Osteoblast (primary cell): Measurements from ENCODE around the gene SLC23A2. TPM values are rescaled to one million over a fixed set of nuclear protein-coding genes. Genes with fewer than 3 reads are reported as not detected.

Experiments
- DNase-seq: peaks from one replicate; pipeline ENCODE4 v3.0.0; 2011; ENCODE audit warnings: low spot score, mixed read lengths; ENCODE audit not compliant: insufficient read length; ENCODE audit errors: missing footprints
- H2AFZ ChIP-seq: 2 replicates; pipeline ENCODE4 v1.6.0; 2011; ENCODE audit warnings: mild to moderate bottlenecking, low read length
- H3K27ac ChIP-seq: 2 replicates; pipeline ENCODE4 v1.5.1; 2011; ENCODE audit warnings: mild to moderate bottlenecking, low read depth, low read length, moderate library complexity
- H3K27me3 ChIP-seq: 2 replicates; pipeline ENCODE4 v1.6.0; 2012; ENCODE audit warnings: mild to moderate bottlenecking, control low read depth, inconsistent platforms, low read length, moderate library complexity; ENCODE audit not compliant: insufficient read depth
- H3K36me3 ChIP-seq: 2 replicates; pipeline ENCODE4 v1.5.1; 2011; ENCODE audit warnings: mild to moderate bottlenecking, low read length, control low read depth, moderate library complexity; ENCODE audit not compliant: insufficient read depth
- H3K4me1 ChIP-seq: 2 replicates; pipeline ENCODE4 v1.5.1; 2011; ENCODE audit warnings: mild to moderate bottlenecking, low read length, control low read depth, moderate library complexity; ENCODE audit not compliant: insufficient read depth
- H3K4me2 ChIP-seq: 2 replicates; pipeline ENCODE4 v1.6.0; 2011; ENCODE audit warnings: mild to moderate bottlenecking, low read length; ENCODE audit not compliant: insufficient read depth
- H3K4me3 ChIP-seq: fragments of 200-600 bp; sonication (generic); 3 replicates; pipeline ENCODE4 v1.5.1; 2012; ENCODE audit warnings: mild to moderate bottlenecking, low read length, inconsistent platforms; ENCODE audit not compliant: insufficient read depth
- H3K79me2 ChIP-seq: 2 replicates; pipeline ENCODE4 v1.6.0; 2012; ENCODE audit warnings: mild to moderate bottlenecking, low read length, control low read depth, inconsistent platforms; ENCODE audit not compliant: insufficient read depth
- H3K9me3 ChIP-seq: 2 replicates; pipeline ENCODE4 v1.5.1; 2011; ENCODE audit warnings: low read depth, low read length, control low read depth
- H4K20me1 ChIP-seq: 2 replicates; pipeline ENCODE4 v1.6.0; 2012; ENCODE audit warnings: mild to moderate bottlenecking, low read length, control low read depth; ENCODE audit not compliant: insufficient read depth
- CTCF ChIP-seq: IDR thresholded peaks from 2 replicates; pipeline ENCODE4 v1.5.1; 2011; ENCODE audit warnings: mild to moderate bottlenecking, low read depth, low read length, moderate library complexity; ENCODE audit errors: extremely low read depth
- total RNA-seq: library from RNA; depleted of rRNA; stranded (reverse); fragments of >200 nt; gene quantifications from 2 replicates; pipeline ENCODE4 v1.2.3, GENCODE V29; 2012

Gene SLC23A2
- total RNA-seq, 1 donor, result 20.6 TPM

DNA sequence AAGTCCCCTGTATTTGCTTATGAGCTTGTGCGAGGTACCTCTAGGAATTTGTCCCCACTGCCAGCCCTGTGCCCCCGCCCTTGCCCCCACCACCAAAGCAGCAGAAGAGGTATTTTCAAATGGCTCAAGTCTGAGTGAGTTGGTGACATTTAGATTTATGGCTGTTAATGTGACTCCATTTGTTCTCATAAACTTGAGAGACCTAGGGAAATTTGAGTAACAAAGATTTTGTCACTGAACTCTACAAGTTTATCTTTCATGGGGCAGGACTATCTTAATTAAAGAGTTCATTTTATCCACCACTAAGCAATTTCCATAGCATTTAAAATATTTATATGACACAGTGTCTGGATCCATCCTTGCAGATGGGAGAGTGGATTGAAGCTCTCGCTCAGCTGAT, 171.1 kb downstream of the SLC23A2 start:
- H3K36me3 ChIP-seq, result no peaks in the 10 kb centered on the region

DNA sequence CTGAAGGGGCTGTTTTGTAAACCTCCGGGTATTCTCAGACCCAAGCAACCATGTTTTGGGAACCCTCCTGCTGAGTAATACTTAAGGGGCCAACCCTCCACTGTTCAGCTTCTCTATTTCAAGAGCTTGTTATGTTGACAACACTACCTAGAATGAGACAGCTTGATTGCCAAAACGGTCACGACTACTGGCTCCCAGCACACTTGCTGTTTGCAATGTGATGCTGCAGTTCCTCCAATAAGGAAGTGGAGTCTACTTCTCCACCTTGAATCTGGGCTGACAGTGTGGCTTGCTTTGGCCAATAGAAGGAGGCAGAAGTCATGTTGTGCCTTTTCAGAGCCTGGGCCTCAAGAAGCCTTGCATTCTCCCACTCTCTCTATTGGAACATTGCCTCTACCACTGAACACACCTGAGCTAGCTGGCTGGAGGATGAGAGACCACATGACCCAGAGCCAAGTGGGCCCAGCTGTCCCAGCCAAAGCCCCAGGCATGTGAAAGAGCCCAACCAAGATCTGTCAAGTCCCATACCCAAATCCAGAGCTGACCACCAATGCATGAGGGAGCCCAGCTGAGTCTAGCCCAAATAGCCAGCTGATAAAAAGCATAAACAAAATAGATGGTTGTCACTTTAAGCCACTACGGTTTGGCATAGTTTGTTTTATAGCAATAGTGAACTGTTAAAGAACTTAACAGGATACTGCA, 171.6 kb downstream of the SLC23A2 start:
- Histone ChIP-seq H3K27me3 (peaks cover 6% of the 10 kb centered on the region), H3K79me2 (no peaks in the 10 kb centered on the region), H4K20me1 (no peaks in the 10 kb centered on the region), H3K27ac (no peak overlapping the region), H2AFZ (no peak overlapping the region), H3K9me3 (no peaks in the 10 kb centered on the region), H3K4me3 (no peak overlapping the region), H3K4me1 (no peaks in the 10 kb centered on the region), H3K36me3 (no peaks in the 10 kb centered on the region), H3K4me2 (no peak overlapping the region)
- TF ChIP-seq CTCF, result no peak
- DNase-seq, result no peak

More for the DNA sequence above, 171.1 kb downstream of the SLC23A2 start:
- Histone ChIP-seq H3K4me3 (no peak overlapping the region), H3K79me2 (no peaks in the 10 kb centered on the region), H3K9me3 (no peaks in the 10 kb centered on the region), H3K27ac (no peak overlapping the region), H3K4me1 (no peaks in the 10 kb centered on the region), H3K27me3 (peaks cover 6% of the 10 kb centered on the region), H3K4me2 (no peak overlapping the region), H4K20me1 (no peaks in the 10 kb centered on the region), H2AFZ (no peak overlapping the region)
- no peak for DNase-seq
- TF ChIP-seq CTCF, result no peak

DNA sequence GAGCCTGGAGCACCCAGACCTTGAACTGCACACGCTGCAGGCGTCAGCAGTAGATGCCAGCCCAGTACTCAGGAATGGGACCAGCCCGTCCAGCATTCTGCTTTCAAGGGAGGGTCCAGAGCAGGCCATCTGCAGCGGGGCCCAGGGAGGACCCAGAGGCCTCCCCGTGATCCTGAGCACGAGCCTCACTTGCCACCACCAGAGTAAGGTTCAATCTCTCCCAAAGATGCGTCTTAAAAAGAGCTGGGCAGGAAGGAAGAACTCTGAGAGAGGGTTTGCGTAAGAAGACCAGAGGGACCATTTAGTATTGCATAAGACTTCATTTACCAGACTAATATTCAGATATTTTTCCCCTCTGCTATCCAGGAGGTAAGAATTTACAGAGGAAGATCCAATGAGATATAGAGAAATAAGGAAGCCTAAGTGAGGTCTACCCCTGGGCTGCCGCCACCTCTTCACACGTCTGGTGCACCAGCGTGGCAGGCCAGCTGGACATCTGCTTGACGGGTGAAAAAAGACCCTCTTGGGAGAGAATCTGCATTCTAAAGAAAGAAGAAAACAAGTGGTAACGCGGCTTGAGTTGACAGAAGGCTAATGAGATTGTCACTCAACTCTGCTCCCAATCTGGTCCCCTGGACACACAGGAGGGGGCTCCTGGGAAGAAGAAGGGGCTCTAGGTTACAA, 172.3 kb downstream of the SLC23A2 start:
- no peak overlapping the region for H2AFZ ChIP-seq
- H4K20me1 ChIP-seq, result no peaks in the 10 kb centered on the region
- no peak overlapping the region for H3K4me2 ChIP-seq
- H3K27ac ChIP-seq, result no peak overlapping the region
- no peak for TF ChIP-seq CTCF
- no peaks in the 10 kb centered on the region for H3K9me3 ChIP-seq
- DNase-seq, result no peak
- H3K36me3 ChIP-seq, result no peaks in the 10 kb centered on the region
- H3K4me3 ChIP-seq, result no peak overlapping the region
- H3K4me1 ChIP-seq, result peaks cover 1% of the 10 kb centered on the region
- peaks cover 8% of the 10 kb centered on the region for H3K27me3 ChIP-seq
- H3K79me2 ChIP-seq, result no peaks in the 10 kb centered on the region

GRCh38 chr20:4821590-4821989, 179.7 kb downstream of the SLC23A2 start:
- Histone ChIP-seq H3K4me1 (peaks cover 4% of the 10 kb centered on the region), H3K4me2 (no peak overlapping the region), H3K36me3 (no peaks in the 10 kb centered on the region), H3K9me3 (no peaks in the 10 kb centered on the region), H3K4me3 (no peak overlapping the region), H3K27ac (no peak overlapping the region), H3K27me3 (peaks cover 32% of the 10 kb centered on the region), H2AFZ (no peak overlapping the region), H4K20me1 (no peaks in the 10 kb centered on the region), H3K79me2 (no peaks in the 10 kb centered on the region)
- DNase-seq, result no peak
- TF ChIP-seq CTCF, result no peak
